GM20431 (cell line): Measurements from ENCODE around the gene ACVRL1.

Source experiments
- in situ Hi-C: fragments of 300-500 bp; cut with MseI, MboI; formaldehyde crosslinking; loops from one replicate; pipeline ENCODE4 v1.15.0; 2020; ENCODE audit warnings: low sequenced_read_pairs; ENCODE audit not compliant: unreplicated experiment

Gene ACVRL1

GRCh38 chr12:51932218-51933076 lies 25.1 kb downstream of the ACVRL1 start:
- in situ Hi-C loops = no loop called here

GRCh38 chr12:51934080-51934479 lies 26.8 kb downstream of the ACVRL1 start:
- in situ Hi-C loops = no loop called here

- in situ Hi-C loops = no loop called here
Observed at GRCh38 chr12:51937926-51938325, 30.6 kb downstream of the ACVRL1 start.

- in situ Hi-C loops = no loop called here
Observed at GRCh38 chr12:51938726-51939125, 31.4 kb downstream of the ACVRL1 start.

GRCh38 chr12:51941011-51941581 lies 33.8 kb downstream of the ACVRL1 start:
- in situ Hi-C loops = no loop called here

- in situ Hi-C loops = no loop called here
Observed at GRCh38 chr12:51941604-51942003, 34.3 kb downstream of the ACVRL1 start.

- in situ Hi-C loops = no loop called here
Observed at GRCh38 chr12:51942056-51942455, 34.8 kb downstream of the ACVRL1 start.

GRCh38 chr12:51942501-51943000 lies 35.2 kb downstream of the ACVRL1 start:
- in situ Hi-C loops = no loop called here

- in situ Hi-C loops = no loop called here
Observed at GRCh38 chr12:51943346-51943745, 36.0 kb downstream of the ACVRL1 start.

- in situ Hi-C loops = no loop called here
Observed at GRCh38 chr12:51944608-51945233, 37.4 kb downstream of the ACVRL1 start.

GRCh38 chr12:51947246-51947996 lies 40.1 kb downstream of the ACVRL1 start:
- in situ Hi-C loops = no loop called here

- in situ Hi-C loops = no loop called here
Observed at GRCh38 chr12:51948066-51948465, 40.8 kb downstream of the ACVRL1 start.

- in situ Hi-C loops = no loop called here
Observed at GRCh38 chr12:51949342-51950030, 42.2 kb downstream of the ACVRL1 start.

- in situ Hi-C loops = no loop called here
Observed at GRCh38 chr12:51950682-51951198, 43.4 kb downstream of the ACVRL1 start.

GRCh38 chr12:51951199-51951842 lies 44.0 kb downstream of the ACVRL1 start, which contains the start of gene ACVR1B:
ACVR1B (plus strand) TSS chr12:51951699; CDS start chr12:51951744, 45 bp downstream.
- in situ Hi-C loops = no loop called here

GRCh38 chr12:51951843-51952722 lies 44.8 kb downstream of the ACVRL1 start:
- in situ Hi-C loops = no loop called here

GRCh38 chr12:51953089-51953488 lies 45.8 kb downstream of the ACVRL1 start:
- in situ Hi-C loops = no loop called here

GRCh38 chr12:51953864-51954263 lies 46.6 kb downstream of the ACVRL1 start:
- in situ Hi-C loops = no loop called here
